GM18951 (cell line): ENCODE data around the gene POLD1.
"Not testable (repeated sequence)": the region's sequence is repeated elsewhere in the genome, so short reads cannot be mapped to it uniquely, and the experiment has no call there.

Experiments
- POLR2A ChIP-seq: IDR thresholded peaks from 4 replicates; pipeline ENCODE4 v1.6.1; 2011; ENCODE audit warnings: mild to moderate bottlenecking; ENCODE audit not compliant: insufficient read length, insufficient read depth; ENCODE audit errors: extremely low read depth
- in situ Hi-C: fragments of 300-500 bp; cut with MboI; formaldehyde crosslinking; loops from one replicate; pipeline ENCODE4 v1.12.0; 2022; ENCODE audit warnings: low sequenced_read_pairs, mixed read lengths, inconsistent platforms; ENCODE audit not compliant: unreplicated experiment

The POLD1 gene

DNA sequence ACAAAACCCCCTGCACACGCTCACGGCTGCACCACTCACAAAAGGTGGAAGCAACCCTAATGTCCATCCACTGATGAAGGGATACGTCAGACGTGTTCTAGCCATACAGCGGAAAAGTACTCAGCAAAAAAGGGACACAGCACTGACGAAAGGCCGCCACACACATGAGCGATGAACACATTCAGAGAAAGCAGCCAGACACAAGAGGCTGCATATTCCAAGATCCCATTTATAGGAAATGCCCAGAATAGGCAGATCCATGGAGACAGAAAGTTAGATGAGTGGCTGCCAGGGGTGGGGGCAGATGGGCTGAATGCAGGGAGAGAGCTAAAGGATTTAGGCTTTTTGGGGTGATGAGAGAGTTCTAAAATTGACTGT, 3.7 kb downstream of the POLD1 start:
- in situ Hi-C loops, result no loop called here
- TF ChIP-seq POLR2A, result no peak

DNA sequence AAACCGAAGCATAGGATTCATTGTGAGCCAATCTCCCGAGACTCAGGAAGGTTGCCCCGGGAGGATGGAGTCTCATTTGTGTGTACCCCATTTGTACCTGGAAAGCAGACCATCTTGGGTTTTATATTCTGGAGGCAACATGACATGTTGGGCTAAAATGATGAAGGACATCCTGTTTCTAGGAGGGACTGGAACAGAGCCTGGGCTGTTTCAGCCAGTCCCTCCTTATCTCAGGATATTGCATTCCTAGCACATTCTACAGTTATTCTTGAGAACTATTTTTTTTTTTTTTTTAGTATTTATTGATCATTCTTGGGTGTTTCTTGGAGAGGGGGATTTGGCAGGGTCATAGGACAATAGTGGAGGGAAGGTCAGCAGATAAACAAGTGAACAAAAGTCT, 6.1 kb downstream of the POLD1 start:
- in situ Hi-C loops, result not testable (repeated sequence)

DNA sequence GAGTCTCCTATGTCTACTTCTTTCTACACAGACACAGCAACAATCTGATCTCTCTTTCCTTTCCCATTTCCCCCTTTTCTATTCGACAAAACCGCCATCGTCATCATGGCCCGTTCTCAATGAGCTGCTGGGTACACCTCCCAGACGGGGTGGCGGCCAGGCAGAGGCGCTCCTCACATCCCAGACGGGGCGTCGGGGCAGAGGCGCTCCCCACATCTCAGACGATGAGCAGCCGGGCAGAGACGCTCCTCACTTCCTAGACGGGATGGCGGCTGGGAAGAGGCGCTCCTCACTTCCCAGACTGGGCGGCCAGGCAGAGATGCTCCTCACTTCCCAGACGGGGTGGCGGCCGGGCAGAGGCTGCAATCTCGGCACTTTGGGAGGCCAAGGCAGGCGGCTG, 6.8 kb downstream of the POLD1 start:
- in situ Hi-C loops, result not testable (repeated sequence)

- in situ Hi-C loops, result no loop called here
- no peak for TF ChIP-seq POLR2A
Measured at GRCh38 chr19:50392759-50393158, 8.6 kb downstream of the POLD1 start.

DNA sequence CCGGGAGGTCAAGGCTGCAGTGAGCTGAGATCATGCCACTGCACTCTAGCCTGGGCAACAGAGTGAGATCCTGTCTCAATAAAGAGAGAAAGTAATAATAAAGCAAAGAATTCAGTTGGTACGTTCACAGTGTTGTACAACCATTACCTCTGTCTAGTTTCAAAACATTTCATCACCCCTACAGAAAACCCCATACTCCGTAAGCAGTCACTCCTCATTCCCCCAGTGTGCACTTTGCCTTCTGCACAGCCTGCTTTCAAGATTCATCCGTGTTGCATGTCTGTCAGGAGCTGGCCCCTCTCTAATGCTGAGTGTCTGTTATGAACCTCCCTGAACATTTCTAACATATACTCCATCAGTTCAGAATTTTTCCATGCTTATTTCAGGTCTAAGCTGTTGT, 9.4 kb downstream of the POLD1 start:
- in situ Hi-C loops, result no loop called here
- TF ChIP-seq POLR2A, result no peak

- in situ Hi-C loops, result no loop called here
- no peak for TF ChIP-seq POLR2A
Measured at GRCh38 chr19:50394017-50394416, 9.9 kb downstream of the POLD1 start.

- in situ Hi-C loops, result no loop called here
- TF ChIP-seq POLR2A, result no peak
Measured at GRCh38 chr19:50398675-50399367, 14.7 kb downstream of the POLD1 start.

DNA sequence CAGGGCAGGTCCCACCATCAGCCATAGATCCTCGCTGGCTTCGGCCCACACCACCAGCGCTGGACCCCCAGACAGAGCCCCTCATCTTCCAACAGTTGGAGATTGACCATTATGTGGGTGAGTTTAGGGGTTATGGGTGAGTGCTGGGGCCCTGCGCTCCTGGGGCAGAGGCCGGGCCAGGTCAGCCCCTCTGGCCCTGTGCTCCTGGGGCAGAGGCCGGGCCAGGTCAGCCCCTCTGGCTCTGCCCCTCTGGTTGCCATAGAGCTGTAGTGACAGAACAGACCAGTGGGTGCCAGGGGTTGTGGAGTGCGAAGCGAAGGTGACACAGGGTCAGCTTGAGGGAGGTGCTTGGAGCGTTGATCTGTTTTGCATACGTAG, 15.2 kb downstream of the POLD1 start:
- TF ChIP-seq POLR2A, result no peak
- in situ Hi-C loops, result no loop called here

GRCh38 chr19:50401605-50402450, 17.7 kb downstream of the POLD1 start:
- no peak for TF ChIP-seq POLR2A
- in situ Hi-C loops, result no loop called here

DNA sequence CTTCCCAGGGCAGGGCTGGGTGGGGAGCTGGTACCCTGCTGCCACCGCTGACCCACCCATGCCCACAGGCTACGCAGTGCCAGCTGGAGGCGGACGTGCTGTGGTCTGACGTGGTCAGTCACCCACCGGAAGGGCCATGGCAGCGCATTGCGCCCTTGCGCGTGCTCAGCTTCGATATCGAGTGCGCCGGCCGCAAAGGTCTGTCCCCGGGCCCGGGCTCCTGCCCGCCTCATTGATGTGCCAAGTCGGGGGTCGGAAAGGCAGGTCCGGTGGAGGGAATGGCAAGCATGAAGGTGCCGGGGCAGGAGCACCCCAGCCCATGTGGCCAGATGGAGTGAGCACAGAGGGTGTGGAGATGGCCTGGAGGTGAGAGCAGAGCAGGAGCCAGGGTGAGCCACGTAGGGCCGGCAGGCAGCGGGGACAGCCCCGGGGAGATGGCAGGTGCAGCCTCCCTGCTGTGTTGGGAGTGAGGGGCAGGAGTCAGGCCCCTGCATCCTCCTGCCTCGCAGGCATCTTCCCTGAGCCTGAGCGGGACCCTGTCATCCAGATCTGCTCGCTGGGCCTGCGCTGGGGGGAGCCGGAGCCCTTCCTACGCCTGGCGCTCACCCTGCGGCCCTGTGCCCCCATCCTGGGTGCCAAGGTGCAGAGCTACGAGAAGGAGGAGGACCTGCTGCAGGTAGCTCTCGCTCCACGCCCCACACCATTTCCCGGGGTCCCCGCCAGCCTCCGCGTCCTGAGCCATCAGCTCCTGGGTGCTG, 18.6 kb downstream of the POLD1 start:
- in situ Hi-C loops, result no loop called here
- TF ChIP-seq POLR2A, result no peak

GRCh38 chr19:50406156-50406820, 22.1 kb downstream of the POLD1 start:
- in situ Hi-C loops, result no loop called here
- TF ChIP-seq POLR2A, result no peak

- in situ Hi-C loops, result no loop called here
- no peak for TF ChIP-seq POLR2A
Measured at GRCh38 chr19:50406829-50407228, 22.7 kb downstream of the POLD1 start.

GRCh38 chr19:50409347-50409746, 25.2 kb downstream of the POLD1 start:
- no peak for TF ChIP-seq POLR2A
- in situ Hi-C loops, result no loop called here
